ENCODE data around the gene NUCB1. TPM values are rescaled to one million over a fixed set of nuclear protein-coding genes. Genes with fewer than 3 reads are reported as not detected.
"Not testable (repeated sequence)": the region's sequence is repeated elsewhere in the genome, so short reads cannot be mapped to it uniquely, and the experiment has no call there.

Gene NUCB1
- total and polyA plus RNA-seq, 8 donors: 68.9 to 503 (median 123) TPM

- 83 to 92% (median 87%) methylated on average over 8 to 10 of the region's 10 CpGs for WGBS, 5 donors
- H3K27me3 ChIP-seq: no peaks in the 10 kb centered on the region
- peaks cover 0 to 10% (median 0%) of the 10 kb centered on the region in 4 donors for H3K4me1 ChIP-seq
- TF ChIP-seq POLR2AphosphoS5 (IDR thresholded peaks at IDR 0.05): no peak
- peaks cover 40 to 81% (median 77%) of the 10 kb centered on the region in 4 donors for H3K36me3 ChIP-seq
- H3K4me3 ChIP-seq: no peak overlapping the region
- intact Hi-C loops (cut with DNase I; ENCODE audit: low total_unique reads): no loop called here
- no peak for DNase-seq
- no peaks in the 10 kb centered on the region for H3K9me3 ChIP-seq
- H3K27ac ChIP-seq: no peak overlapping the region
These were observed 20.8 kb downstream of the NUCB1 start for GRCh38 chr19:48920949-48921348.

- no peak overlapping the region for H3K27ac ChIP-seq
- H3K4me3 ChIP-seq: no peak overlapping the region
- no peaks in the 10 kb centered on the region for H3K9me3 ChIP-seq
- H3K4me1 ChIP-seq: peaks cover 0 to 19% (median 3%) of the 10 kb centered on the region in 4 donors
- peaks cover 30 to 71% (median 67%) of the 10 kb centered on the region in 4 donors for H3K36me3 ChIP-seq
- intact Hi-C loops (cut with DNase I; ENCODE audit: low total_unique reads): no loop called here
- H3K27me3 ChIP-seq: no peaks in the 10 kb centered on the region
- 87 to 92% (median 89%) methylated on average over 12 of the region's 12 CpGs for WGBS, 5 donors
- DNase-seq: no peak
- TF ChIP-seq POLR2A (IDR thresholded peaks at IDR 0.05) (no peak), CTCF (IDR thresholded peaks at IDR 0.05) (no peak), EP300 (IDR thresholded peaks at IDR 0.05) (no peak), POLR2AphosphoS5 (IDR thresholded peaks at IDR 0.05) (no peak)
These were observed 21.8 kb downstream of the NUCB1 start for GRCh38 chr19:48921721-48922500.

GRCh38 chr19:48922548-48923490 is 22.7 kb downstream of the NUCB1 start:
- TF ChIP-seq POLR2AphosphoS5 (IDR thresholded peaks at IDR 0.05) (no peak), POLR2A (IDR thresholded peaks at IDR 0.05) (no peak), EP300 (IDR thresholded peaks at IDR 0.05) (no peak), CTCF (IDR thresholded peaks at IDR 0.05) (no peak)
- 87 to 92% (median 89%) methylated on average over 16 to 18 of the region's 18 CpGs for WGBS, 5 donors
- DNase-seq: no peak

GRCh38 chr19:48925240-48925843 is 25.2 kb downstream of the NUCB1 start:
- no peak for DNase-seq
- TF ChIP-seq CTCF (IDR thresholded peaks at IDR 0.05): no peak
- no peak for TF ChIP-seq EP300 (IDR thresholded peaks at IDR 0.05)
- no peak for TF ChIP-seq POLR2A (IDR thresholded peaks at IDR 0.05)
- no peak for TF ChIP-seq POLR2AphosphoS5 (IDR thresholded peaks at IDR 0.05)
- 56 to 74% (median 68%) methylated on average over 9 to 11 of the region's 11 CpGs for WGBS, 5 donors
- Histone ChIP-seq H3K4me1 (peaks cover 3 to 36% (median 11%) of the 10 kb centered on the region in 4 donors), H3K9me3 (no peaks in the 10 kb centered on the region), H3K27ac (peak overlapping the region in 3 of 5 donors; percentile 60 to 69 (median 67)), H3K27me3 (no peaks in the 10 kb centered on the region), H3K4me3 (no peak overlapping the region), H3K36me3 (peaks cover 17 to 37% (median 34%) of the 10 kb centered on the region in 4 donors)
- intact Hi-C loops (cut with DNase I; ENCODE audit: low total_unique reads): no loop called here

More at GRCh38 chr19:48922548-48923490, 22.7 kb downstream of the NUCB1 start:
- H3K27ac ChIP-seq: no peak overlapping the region
- peaks cover under 1 to 26% (median 8%) of the 10 kb centered on the region in 4 donors for H3K4me1 ChIP-seq
- intact Hi-C loops (cut with DNase I; ENCODE audit: low total_unique reads): no loop called here
- no peak overlapping the region for H3K4me3 ChIP-seq
- H3K36me3 ChIP-seq: peaks cover 29 to 62% (median 58%) of the 10 kb centered on the region in 4 donors
- no peaks in the 10 kb centered on the region for H3K9me3 ChIP-seq
- no peaks in the 10 kb centered on the region for H3K27me3 ChIP-seq

GRCh38 chr19:48925890-48926289 is 25.8 kb downstream of the NUCB1 start:
- Histone ChIP-seq H3K36me3 (peaks cover 14 to 31% (median 29%) of the 10 kb centered on the region in 4 donors), H3K27ac (peak overlapping the region in 4 of 5 donors; percentile 52 to 69 (median 64)), H3K4me1 (peaks cover 3 to 36% (median 11%) of the 10 kb centered on the region in 4 donors)
- H3K27me3 ChIP-seq; intact Hi-C loops (cut with DNase I; ENCODE audit: low total_unique reads); DNase-seq; H3K4me3 ChIP-seq; H3K9me3 ChIP-seq: not testable (repeated sequence)
- 79 to 87% (median 85%) methylated on average over 8 of the region's 8 CpGs for WGBS, 5 donors

All from stomach (tissue), 9 donors.